ENCODE results near the gene TRPV5.

Gene TRPV5

DNA sequence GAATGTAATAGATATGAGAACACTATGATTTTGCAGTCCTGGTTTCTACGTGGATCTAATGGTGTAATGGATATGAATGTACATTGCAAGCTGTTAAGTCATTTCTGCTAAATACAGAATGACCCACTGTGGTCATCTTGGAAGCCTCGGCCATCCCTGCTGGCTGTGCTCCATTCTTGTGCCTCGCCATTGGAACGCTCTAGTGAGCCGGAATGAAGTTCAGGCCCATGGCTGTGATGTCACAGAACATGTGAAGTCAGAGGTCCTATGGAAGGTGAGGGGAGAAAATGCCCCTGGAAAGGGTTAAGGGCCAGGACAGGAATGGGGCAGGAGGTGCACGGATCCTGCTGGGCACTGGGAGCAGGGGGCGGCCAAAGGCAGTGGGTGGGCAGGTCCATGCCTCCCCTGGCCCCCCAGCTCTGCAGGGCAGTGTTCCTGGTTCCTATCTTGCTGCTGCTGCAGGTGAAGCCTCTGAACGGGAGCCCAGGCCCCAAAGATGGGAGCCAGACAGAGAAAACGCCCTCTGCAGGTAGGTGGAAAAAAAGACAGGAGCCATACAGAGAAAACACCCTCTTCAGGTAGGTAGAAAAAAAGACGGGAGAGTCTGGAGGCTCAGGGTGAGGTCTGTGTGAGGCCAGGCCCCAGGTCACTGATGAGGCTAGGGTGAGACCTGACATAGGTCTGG lies 5.8 kb upstream of the TRPV5 start, which contains the start of gene LLCFC1:
LLCFC1 (plus strand) TSS at position 259 of the 685 bp plus-strand sequence; CDS start at position 397, 138 bp downstream.
- no peak for DNase-seq

DNA sequence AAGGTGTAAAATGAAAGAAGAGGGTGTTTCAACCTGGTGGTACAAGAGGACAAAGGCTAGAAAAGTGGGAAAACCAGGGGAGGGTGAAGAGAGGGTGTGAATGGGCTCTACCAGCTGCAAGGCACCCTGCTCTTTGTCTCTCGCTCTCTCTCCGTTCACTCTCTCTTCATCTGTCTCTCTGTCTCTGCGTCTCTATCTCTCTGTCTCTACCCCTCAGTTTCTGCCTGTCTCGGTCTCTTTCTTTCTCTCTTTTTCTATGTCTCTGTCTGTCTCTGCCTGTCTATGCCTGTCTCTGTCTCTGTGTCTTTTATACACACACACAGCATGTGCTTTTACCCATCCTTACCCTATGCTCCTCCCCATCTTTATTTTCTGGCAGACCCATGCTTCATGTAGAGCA lies 5.1 kb upstream of the TRPV5 start:
- DNase-seq: no peak

DNA sequence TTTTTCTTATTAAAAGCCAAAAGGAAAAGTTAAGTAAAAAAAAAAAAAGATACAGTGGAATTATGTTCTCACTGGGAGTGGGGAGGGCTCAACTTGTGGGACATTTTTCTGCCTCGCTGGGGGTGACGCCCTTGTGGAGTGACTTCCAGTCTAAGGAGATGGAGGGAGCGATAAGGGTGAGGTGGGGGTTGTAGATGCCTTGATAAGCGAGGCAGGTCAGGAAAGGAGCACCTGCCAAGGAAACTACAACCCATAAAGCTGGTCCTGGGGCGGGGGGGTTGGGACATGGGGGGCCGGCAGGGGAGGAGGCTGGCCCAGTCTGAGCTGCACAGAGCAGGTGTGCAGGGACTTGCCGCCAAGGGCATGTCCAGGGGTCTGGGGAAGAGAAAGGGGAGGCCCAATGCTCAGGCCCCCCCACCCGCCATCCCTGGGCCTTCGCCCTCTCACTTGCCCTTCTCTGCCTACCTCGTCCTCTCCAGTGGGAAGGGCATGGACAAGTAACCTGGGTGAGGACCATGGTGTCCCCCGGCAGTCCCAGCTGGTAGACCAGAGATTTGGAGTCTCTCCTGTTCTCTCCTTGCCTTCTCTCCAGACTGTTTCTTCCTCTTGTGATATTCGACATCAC lies 2.5 kb upstream of the TRPV5 start:
- no peak for DNase-seq

DNA sequence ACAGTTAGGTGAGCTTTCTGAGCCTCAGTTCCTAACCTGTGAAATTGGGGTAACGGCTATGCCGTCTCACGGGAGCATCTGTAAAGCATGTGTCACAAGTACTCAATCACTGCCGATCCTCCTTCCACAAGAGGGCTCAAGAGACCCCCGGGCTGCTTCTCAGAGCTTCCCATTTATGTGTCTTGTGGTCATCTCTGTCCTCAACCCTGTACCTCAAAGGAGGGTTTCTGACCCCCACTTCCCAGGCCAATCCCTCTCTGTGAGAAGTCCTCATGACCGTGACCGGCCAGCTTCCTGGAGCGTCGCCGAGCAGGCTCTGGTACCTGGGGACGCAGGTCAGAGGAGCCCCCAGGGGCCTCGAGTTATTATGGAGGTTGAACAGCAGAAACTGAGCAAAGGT lies 510 bp upstream of the TRPV5 start:
- DNase-seq: no peak

DNA sequence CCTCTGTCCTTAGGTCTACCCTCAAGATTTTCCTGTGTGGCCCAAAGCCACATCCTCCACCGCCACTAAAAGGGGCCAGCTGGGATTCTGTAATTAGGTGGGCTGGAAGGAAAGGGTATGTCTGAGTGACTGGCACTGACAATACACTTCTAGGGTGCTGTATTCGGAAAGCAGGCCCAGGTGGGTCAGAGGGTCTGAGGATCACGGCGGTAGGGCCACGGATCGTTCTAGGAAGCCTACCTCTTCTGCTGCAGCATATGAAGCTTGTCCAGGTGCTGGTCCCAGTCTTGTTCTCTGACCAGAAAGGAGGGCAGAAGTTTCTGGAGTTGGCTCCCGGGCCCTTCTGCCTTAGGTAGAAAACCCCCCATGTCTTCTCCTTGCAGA lies 462 bp downstream of the TRPV5 start:
- DNase-seq: no peak

DNA sequence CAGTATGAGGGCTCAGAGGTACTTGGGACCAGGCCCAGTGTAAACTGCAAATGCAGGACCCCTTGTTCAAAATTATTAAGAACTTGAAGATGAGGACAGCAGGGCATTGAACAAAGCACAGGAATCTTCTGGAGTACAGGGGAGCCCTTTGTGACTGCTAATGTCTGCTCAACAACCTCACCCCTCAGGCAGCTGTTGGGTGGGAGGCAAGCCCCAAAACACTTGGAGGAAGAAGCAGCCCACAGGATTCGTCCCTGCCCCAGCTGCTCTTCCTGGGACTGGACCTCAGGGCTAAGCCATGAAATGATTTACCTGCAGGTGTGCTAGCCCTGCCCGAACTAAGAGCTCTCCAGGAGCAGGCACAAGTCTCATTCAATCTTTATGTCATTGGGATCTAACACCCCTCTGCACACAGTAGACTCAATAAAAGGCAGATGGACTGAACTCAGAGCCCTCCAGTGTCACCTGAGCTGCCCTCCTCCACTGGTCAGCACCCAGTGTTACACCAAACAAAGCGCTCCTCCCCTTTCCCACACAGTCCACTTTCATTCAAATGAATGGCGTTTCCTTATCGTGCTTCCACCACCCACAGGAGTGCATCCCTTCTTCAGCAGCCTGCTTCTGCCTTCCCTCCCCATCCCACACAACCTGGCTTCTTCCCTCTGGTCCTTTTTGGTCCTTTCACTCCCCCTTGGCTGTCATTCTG lies 1.0 kb downstream of the TRPV5 start:
- DNase-seq: no peak

DNA sequence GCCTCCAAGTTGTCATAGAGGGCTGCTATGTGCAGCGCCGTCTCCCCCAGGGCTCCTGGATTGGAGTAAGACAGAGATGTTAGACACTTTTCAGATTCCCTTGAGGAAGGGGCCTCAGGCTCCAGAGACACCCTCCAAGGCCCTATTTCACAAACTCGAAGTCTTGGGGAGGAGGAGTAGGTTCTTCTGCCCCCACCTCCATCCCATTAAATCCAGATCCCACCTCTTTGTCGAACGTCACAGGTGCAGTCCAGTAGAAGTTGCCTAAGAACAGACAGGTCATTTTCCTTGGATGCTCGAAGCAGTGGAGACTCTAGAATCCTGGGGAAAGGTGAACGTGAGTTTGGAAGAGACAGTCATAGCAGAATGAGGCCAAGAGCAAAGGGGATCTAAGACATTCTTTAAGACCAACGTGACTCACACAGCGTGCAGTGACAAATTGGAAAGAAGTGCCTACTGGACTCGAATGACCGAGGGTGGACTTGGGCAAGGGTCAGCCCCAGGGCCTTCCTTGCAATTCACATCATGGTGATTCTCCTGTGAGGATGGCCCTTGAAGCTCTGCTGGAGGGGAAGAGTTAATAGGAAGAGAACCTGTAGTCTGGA lies 3.3 kb downstream of the TRPV5 start:
- no peak for DNase-seq

DNA sequence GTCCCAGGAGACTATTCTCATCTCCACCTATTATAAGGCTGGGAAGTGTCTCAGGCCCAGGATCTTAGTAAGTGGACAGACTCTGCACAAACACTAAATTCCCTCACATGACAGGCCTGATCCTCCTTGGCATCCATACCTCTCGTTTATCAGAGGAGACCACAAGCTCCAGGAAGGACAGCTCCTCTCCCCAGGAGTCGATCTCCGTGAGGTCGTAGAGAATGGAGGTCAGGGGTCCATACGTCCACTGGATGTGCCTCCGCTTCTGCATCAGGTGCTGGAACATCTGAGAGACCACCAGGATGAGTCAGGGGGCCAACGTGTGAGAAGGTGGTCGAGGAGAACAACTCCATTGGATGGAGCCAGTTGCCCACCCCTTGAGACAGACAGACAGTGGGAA lies 5.6 kb downstream of the TRPV5 start:
- DNase-seq: no peak

DNA sequence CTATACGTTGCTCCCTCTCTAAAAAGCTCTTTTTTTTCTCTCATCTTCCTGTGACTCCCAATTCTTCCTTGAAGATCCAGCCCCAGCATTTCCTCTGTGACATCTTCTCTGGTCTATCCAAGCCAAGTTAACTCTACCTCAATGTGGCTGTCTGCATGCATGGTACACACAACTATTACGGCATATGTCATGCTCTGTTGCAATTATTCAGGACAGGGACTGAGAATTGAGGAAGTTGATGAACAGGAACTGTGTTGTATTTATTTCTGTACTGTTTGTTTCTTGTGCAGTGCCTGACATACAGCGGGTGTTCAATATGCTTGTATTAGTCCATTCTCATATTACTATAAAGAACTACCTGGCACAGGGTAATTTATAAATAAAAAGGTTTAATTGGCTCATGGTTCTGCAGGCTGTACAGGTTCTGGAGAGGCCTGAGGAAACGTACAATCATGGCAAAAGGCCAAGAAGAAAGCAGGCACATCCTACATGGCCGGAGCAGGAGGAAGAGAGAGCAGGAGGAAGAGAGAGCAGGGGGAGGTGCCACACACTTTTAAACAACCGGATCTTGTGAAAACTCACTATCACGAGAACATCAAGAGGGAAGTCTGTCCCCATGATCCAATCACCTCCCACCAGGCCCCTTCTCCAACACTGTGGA lies 6.3 kb downstream of the TRPV5 start:
- no peak for DNase-seq

DNA sequence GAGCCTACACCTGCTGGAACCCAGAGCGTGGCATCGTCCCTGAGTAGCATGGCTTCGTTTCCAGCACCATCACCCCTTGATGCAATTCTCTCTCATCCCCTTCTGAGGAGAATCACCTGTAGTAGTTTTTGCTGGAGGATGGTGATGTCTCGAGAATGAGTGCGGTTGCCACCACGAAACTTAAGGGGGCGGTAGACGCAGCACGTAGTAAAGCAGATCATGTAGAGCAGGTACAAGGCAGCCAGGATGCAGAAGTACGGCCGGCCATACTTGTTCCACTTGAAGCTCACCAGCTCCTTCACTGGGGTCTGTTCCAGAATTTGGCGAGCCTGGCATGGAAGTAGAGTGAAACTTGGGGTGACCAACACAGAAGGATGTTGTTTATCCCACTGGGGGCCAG lies 8.1 kb downstream of the TRPV5 start:
- no peak for DNase-seq

DNA sequence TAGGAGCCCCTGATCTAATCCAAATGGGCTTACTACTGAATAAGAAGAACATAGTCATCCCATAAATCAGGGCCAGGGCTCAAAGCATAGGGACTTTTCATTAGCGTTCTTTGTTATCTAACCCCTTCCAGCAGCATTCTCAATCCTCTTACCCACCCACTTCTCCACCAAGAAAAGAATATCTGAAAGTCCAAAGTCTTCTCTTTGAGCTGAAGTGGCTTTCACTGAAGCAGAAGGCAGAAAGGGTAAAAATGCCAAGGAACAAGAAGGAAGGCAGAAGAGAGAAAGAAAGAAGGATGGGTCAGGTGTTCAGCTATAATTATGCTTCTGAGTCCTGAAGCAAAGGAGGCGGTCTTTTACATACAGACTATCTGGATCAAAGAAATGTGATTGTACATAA lies 10.2 kb downstream of the TRPV5 start:
- no peak for DNase-seq

DNA sequence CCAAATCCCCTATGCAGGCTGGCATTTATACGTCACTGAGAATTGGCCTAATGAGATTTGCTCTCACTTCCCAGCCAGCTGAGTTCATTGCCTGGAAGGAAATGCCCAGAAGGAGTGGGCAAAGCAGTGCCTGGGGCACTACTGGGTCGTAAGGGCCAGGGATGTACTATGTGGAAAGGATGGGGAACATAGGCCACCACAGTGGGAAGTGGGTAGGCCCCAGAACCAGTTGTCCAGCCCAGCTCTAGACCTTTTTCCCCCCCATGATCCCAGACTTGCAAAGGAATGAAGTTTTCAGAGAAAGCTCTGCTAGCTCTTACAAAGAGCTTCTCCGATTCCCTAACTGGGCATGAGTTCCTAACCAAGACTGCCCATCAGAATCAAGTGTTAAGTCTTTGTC lies 13.9 kb downstream of the TRPV5 start:
- DNase-seq: no peak

DNA sequence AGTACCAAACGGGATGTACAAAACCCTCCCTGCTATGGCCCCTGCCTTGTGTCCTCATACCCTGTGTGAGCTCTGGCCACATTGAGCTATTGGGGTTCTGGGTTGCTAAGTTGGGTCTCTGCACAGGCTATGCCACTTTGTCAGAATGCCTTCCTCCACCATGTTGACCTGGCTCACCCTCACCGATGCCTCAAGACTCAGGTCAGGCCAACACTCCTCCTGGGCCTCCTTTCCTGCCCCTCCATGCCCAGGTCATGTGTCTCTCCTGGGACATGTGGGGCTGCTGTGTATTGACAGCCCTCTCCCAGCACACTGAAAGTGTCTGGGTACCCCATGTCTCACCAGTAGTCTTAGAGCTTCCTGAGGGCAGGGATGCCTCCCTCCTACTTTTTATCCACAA lies 14.6 kb downstream of the TRPV5 start:
- no peak for DNase-seq

DNA sequence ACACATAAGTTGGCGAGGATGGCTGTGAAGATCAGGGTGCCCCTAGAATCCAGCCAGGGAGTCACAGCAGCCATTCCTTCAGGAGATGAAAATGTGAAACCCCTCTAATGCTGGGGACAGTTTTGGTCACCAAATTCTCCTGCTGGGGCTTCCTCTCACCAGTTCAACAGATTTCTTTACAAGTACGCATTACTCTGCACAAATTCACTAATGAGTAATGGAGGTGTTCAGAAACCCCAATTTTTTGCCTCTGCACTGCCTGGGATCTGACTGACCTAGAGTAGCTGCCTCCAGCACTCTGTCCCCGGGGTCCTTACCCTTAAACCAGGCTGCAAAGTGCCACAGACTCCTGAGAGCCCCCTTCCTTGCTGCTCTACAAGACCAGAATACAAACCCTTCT lies 16.1 kb downstream of the TRPV5 start:
- DNase-seq: no peak

DNA sequence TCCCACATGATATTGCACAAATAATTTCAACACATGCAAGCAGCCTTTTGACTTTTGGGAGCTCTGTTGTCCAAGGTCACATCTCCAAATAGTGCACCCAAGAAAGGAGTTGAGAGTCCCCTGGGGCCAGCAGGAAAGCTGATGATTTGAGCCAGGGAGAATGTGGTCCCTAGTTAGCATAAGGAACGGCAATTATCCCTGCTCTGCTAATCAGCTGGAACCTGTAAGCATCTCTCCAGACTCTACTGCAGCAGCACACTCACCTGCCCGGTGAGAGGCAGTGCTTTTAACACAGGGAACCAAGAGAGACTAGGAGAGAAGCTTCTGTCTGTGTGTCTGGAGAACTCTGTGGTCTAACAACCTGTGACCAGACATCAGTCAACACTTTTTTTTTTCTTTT lies 17.0 kb downstream of the TRPV5 start:
- no peak for DNase-seq

DNA sequence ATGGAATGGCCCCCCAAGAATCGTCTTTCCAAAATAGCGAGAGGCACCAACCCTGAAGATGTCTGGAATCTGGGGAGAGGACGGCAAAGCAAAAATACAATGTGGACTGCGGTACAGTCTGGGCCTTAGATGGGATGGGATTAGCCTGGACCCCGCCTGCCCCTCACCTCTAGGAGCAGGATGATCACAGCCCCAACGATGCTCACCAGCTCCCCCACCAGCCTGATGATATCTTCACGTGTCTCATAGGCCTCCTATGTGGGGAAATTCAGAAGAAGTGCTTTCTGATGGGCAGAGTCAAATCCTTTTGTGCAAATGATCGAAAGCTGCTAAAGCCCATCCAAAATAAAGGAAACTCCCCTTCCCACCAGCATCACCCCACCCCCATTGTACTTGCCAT lies 18.2 kb downstream of the TRPV5 start:
- DNase-seq: no peak

DNA sequence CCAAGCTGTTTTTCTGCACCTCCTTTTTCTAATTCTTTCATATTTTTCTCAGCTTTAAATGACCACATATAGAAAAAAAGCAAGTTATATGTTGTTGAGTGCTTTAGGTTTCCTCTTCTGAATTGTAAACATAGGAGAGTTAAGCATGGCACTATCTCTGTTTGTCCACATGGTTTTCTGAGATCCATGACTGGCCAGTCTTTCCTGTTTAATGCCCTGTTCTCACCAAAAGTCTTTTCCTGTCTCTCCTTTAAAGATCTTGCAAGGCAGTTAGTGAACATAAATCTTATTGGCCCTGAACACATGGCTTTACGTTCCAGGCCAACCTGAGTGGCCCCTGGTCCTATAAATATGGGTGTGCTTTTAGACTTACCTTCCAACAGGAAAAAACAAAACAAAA lies 19.4 kb downstream of the TRPV5 start:
- no peak for DNase-seq

DNA sequence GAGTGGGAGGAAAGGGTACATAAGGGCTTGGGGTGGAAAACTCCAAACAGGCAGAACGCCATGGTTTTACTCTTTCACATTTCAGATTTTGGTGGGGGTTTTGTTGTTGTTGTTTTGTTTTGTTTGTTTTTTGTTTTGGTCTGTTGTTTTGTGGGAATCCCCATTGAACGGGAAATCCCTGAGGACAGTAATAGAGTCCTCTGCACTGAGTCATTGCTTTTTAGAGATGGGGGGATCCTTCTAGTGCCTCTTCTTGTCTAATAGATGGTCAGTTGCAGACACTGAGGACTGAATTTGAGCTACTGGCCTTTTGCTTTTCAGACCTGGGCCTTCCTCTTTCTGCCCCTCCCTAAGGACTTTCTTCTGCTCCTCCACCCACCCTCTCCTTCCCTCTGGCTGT lies 20.0 kb downstream of the TRPV5 start:
- no peak for DNase-seq

DNA sequence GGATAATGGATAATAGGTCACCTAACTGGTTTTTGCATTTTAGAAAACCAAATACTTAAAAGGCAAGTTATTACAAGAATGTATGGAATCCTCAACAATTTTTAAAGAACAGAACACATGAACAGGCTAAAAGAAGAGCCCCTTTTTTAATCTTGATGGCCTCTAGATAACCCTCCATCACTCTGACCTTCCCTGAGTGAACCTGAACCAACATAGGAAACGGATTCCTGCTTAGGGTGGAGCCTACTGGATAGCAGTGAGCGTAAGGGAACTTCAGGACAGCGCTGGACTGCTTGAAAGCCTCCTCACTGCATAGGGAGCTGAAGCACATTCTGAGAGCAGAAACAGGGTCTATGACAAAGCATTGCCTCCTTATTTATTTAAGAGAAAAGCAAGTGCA lies 20.5 kb downstream of the TRPV5 start:
- no peak for DNase-seq

DNA sequence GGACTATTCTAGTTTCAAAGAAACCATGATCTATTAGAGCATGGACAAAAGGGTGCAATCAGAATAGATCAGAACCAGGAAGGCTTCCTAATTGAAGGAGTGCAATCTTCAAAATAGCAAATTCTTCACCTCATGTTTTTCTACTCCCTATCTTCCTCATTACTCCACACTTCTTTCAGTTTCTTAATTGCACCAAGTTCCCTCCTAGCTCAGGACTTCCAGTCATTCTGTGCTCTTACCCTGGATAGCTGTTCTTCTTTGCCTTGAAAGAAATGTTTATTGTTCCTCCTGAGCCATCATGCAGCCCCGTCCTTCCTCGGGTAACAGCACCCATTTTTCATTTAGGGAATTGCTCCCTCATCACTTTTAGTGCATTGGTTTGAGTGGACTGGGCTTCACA lies 23.1 kb downstream of the TRPV5 start:
- no peak for DNase-seq

DNA sequence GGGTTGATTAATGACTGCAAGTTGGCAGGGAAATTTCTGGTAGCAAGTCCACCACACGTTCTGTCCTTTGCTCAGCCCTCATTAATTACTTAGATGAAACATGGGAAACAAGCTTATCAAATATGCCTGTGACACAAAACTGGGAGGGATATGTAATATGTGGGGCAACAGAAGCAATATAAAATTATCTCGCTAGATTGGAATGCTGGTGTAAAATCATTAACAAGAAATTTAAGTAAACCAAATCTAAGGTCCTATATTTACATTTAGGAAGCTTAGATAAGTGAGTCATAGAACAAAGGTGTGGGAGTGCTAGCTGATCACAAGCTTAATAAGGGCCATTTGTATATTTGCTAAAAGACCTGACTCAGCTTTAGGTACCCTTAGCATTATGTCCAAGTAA lies 23.5 kb downstream of the TRPV5 start:
- DNase-seq: no peak

DNA sequence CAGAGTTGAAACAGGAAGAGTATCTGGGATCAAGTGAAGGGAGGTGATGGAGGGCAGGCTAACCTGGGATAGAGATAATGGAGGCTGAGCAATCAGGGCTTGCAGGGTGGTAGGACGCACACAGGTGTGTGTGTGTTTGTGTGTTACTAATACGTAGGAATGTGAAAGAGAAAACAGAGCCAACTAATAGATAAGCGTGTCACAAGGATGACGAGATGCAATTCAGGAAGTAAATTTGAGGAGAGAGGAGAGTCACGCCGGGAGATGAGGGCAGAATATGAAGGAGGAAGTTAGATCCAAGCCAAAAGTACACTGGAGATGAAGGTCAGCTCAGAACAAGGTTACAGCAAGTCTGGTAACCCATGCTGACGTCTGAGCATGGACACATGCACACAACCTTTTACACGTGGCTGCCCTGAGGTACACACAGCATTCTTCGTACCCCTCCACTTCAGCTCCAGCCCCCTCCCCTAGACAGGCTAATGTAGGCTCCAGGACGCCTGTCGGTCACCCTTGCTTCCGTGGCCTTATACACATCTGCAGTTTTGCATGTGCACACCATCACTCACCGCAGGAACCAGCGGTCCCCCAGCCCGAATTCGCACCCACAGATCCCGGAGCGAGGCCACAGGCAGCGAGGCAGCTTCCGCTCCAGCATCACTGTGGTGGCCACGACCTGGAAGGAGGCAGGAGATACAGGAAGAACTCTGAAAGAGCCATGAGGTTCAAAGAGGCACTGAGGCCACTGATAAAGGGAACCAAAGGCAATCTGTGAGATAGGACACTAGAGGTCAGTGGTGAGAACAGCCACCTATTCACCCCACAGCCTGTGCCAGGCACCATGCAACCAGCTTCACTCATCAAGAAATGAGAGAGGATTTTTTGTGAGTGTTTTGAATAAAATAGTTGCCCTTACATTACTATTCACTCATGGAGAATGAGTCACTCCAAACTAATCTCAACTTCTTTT lies 24.3 kb downstream of the TRPV5 start:
- no peak for DNase-seq

Measured in left hindlimb (tissue), 1 donor.